B cell (primary cell): ENCODE results near the gene MAP3K14. TPM values are rescaled to one million over a fixed set of nuclear protein-coding genes. Genes with fewer than 3 reads are reported as not detected.

Source experiments
- ATAC-seq: fragments of 200-7000 bp; cut with Tn5 transposase; one replicate; pipeline ENCODE4 v1.10.0; 2021; ENCODE audit warnings: low read depth, mild to moderate bottlenecking, moderate number of reproducible peaks, moderate library complexity
- CTCF ChIA-PET: fragments of 350-600 bp; sonication (Branson Sonifier 250); formaldehyde crosslinking; loops from one replicate; lab custom pipeline; 2021; ENCODE audit warnings: antibody characterized with exemption, inconsistent platforms; lab: Charles Lee
- POLR2A ChIA-PET: fragments of 350-600 bp; sonication (Branson Sonifier 250); formaldehyde crosslinking; loops from one replicate; lab custom pipeline; 2021; ENCODE audit warnings: antibody characterized with exemption; lab: Charles Lee
- DNase-seq: peaks from one replicate; pipeline ENCODE4 v3.0.0; 2013
- H2AFZ ChIP-seq: 2 replicates; pipeline ENCODE4 v1.6.1; 2012; ENCODE audit warnings: mild to moderate bottlenecking, low read depth, low read length; ENCODE audit not compliant: insufficient read depth, poor library complexity, severe bottlenecking
- H3K27ac ChIP-seq, 2 donors: 1 replicate in 1 of 2; 2 replicates in 1 of 2; pipeline ENCODE4 v1.5.1; 2012 to 2013; ENCODE audit warnings: low read length in 2 of 2, mild to moderate bottlenecking in 2 of 2, moderate library complexity in 1 of 2
- H3K27me3 ChIP-seq, 4 experiments: fragments of 200-600 bp in 1 of 4; sonication (generic) in 1 of 4; replicated peaks in 1 of 4; 1 replicate in 2 of 4; 2 replicates in 2 of 4; pipeline versions ENCODE4 v1.6.1 to v1.7.0; 2013 to 2016; ENCODE audit warnings: low read length in 3 of 4, mild to moderate bottlenecking in 2 of 4, mixed read lengths in 1 of 4, moderate library complexity in 1 of 4; ENCODE audit not compliant: insufficient read depth in 4 of 4, control insufficient read depth in 3 of 4; ENCODE audit errors: control extremely low read depth in 1 of 4
- H3K36me3 ChIP-seq, 2 experiments: replicated peaks in 1 of 2; 1 replicate in 1 of 2; 2 replicates in 1 of 2; pipeline versions ENCODE4 v1.6.1 to v1.7.1; 2013; ENCODE audit warnings: low read length in 1 of 2; ENCODE audit not compliant: insufficient read depth in 2 of 2, control insufficient read depth in 1 of 2; ENCODE audit errors: control extremely low read depth in 1 of 2, extremely low read depth in 1 of 2
- H3K4me1 ChIP-seq, 2 donors: fragments of 200-600 bp in 1 of 2; sonication (generic) in 1 of 2; 1 replicate in 1 of 2; 2 replicates in 1 of 2; pipeline versions ENCODE4 v1.5.1 to v1.6.1; 2013 to 2017; ENCODE audit warnings: low read length in 2 of 2; ENCODE audit not compliant: control insufficient read depth in 2 of 2, insufficient read depth in 2 of 2
- H3K4me2 ChIP-seq: replicated peaks from 2 replicates; pipeline ENCODE3; 2012; ENCODE audit warnings: mild to moderate bottlenecking, low read depth, low read length; ENCODE audit not compliant: poor library complexity, severe bottlenecking
- H3K4me3 ChIP-seq, 5 experiments: fragments of 200-600 bp in 1 of 5; sonication (generic) in 1 of 5; 1 replicate in 3 of 5; 2 replicates in 2 of 5; pipeline versions ENCODE4 v1.5.1 to v1.7.0; 2011 to 2016; ENCODE audit warnings: low read length in 4 of 5, mild to moderate bottlenecking in 4 of 5, low read depth in 2 of 5, control low read depth in 1 of 5, moderate library complexity in 1 of 5; ENCODE audit not compliant: insufficient read depth in 1 of 5; ENCODE audit errors: control extremely low read depth in 1 of 5, extremely low read depth in 1 of 5
- H3K79me2 ChIP-seq: fragments of 200-600 bp; sonication (generic); one replicate; pipeline ENCODE4 v1.6.0; 2016; ENCODE audit warnings: low read length; ENCODE audit not compliant: control insufficient read depth, insufficient read depth
- H3K9ac ChIP-seq: fragments of 200-600 bp; sonication (generic); 2 replicates; pipeline ENCODE4 v1.6.1; 2017; ENCODE audit warnings: mild to moderate bottlenecking, low read length, moderate library complexity
- H3K9me3 ChIP-seq, 3 donors: one replicate each; pipeline versions ENCODE4 v1.6.1 to v1.7.1; 2013; ENCODE audit warnings: low read length in 2 of 3; ENCODE audit not compliant: control insufficient read depth in 2 of 3, insufficient read depth in 1 of 3; ENCODE audit errors: control extremely low read depth in 1 of 3
- H4K20me1 ChIP-seq: 2 replicates; pipeline ENCODE4 v1.6.0; 2012; ENCODE audit warnings: mild to moderate bottlenecking, low read length; ENCODE audit not compliant: insufficient read depth, control insufficient read depth, poor library complexity, severe bottlenecking
- H3K27ac Mint-ChIP-seq: one replicate; pipeline ENCODE4 v1.8.0; 2021; ENCODE audit warnings: mixed read lengths
- H3K27me3 Mint-ChIP-seq: one replicate; pipeline ENCODE4 v1.8.0; 2021; ENCODE audit warnings: mixed read lengths
- H3K4me1 Mint-ChIP-seq: one replicate; pipeline ENCODE4 v1.8.0; 2021; ENCODE audit warnings: mixed read lengths
- H3K4me3 Mint-ChIP-seq: one replicate; pipeline ENCODE4 v1.8.0; 2021; ENCODE audit warnings: mixed read lengths
- H3K9me3 Mint-ChIP-seq: one replicate; pipeline ENCODE4 v1.8.0; 2022; ENCODE audit warnings: mixed read lengths; ENCODE audit not compliant: insufficient read depth
- CTCF ChIP-seq: fragments of 200-600 bp; IDR thresholded peaks from one replicate; pipeline ENCODE4 v1.8.0; 2022; ENCODE audit warnings: antibody characterized with exemption, mild to moderate bottlenecking
- EZH2 ChIP-seq: IDR thresholded peaks from 2 replicates; pipeline ENCODE4 v1.6.1; 2012; ENCODE audit warnings: borderline replicate concordance, low read depth, mild to moderate bottlenecking, moderate library complexity, low read length; ENCODE audit not compliant: insufficient read depth, poor library complexity, severe bottlenecking
- WGBS: methylation state at CpG from one replicate; pipeline ENCODE4 v1.1.5; 2013; ENCODE audit warnings: missing lambda C conversion rate; ENCODE audit not compliant: insufficient coverage; 5-methylcytosine and 5-hydroxymethylcytosine counted together
- intact Hi-C: fragments of 100-400 bp; cut with micrococcal nuclease; formaldehyde crosslinking; loops from one replicate; pipeline ENCODE4 v1.10.0; 2022
- polyA plus RNA-seq: library from polyadenylated mRNA; depleted of rRNA; stranded (reverse); fragments of >200 nt; gene quantifications from 2 replicates; pipeline ENCODE4 v1.2.3, GENCODE V29; 2012
- total RNA-seq, 2 donors: library from RNA; stranded (reverse); fragments of 120-200 nt in 1 of 2; gene quantifications; 1 replicate in 1 of 2; 2 replicates in 1 of 2; pipeline versions ENCODE4 v1.2.3 to v1.2.4, GENCODE V29; 2013 to 2022

Gene MAP3K14
- total and polyA plus RNA-seq, 2 donors (not counting 1 experiment from before 2014, with no cell fraction given) = 66.1 to 84.1 TPM

GRCh38 chr17:45338996-45339535, 22.2 kb upstream of the MAP3K14 start:
- Mint-ChIP-seq H3K4me3 (no peak overlapping the region), H3K27ac (no peak overlapping the region), H3K4me1 (peaks cover 12% of the 10 kb centered on the region), H3K27me3 (peaks cover 3% of the 10 kb centered on the region), H3K9me3 (no peaks in the 10 kb centered on the region)
- Histone ChIP-seq H3K36me3 (no peaks in the 10 kb centered on the region), H3K4me2 (no peak overlapping the region), H3K4me1 (peaks cover 6 to 8% of the 10 kb centered on the region in 2 donors), H3K4me3 (no peak overlapping the region), H3K27ac (no peak overlapping the region), H4K20me1 (no peaks in the 10 kb centered on the region), H2AFZ (no peak overlapping the region), H3K27me3 (peaks cover 0 to 4% (median 0%) of the 10 kb centered on the region in 4 experiments), H3K9ac (no peak overlapping the region), H3K9me3 (no peaks in the 10 kb centered on the region), H3K79me2 (no peaks in the 10 kb centered on the region)
- DNase-seq (no peak), ATAC-seq (no peak)
- intact Hi-C loops = no loop called here
- WGBS = 49% methylated on average over 7 of the region's 8 CpGs
- POLR2A ChIA-PET = no interaction called here
- TF ChIP-seq CTCF (no peak), EZH2 (no peak)
- CTCF ChIA-PET = interaction anchor here (0.6 to 1.2 kb wide), 2 partner anchors 62 to 709 kb away, joined by 3 read pairs; no protein-coding TSS in a partner anchor

- CTCF ChIA-PET = interaction anchor here (1.0 to 1.2 kb wide), 2 partner anchors 47 to 61 kb away, joined by 3 to 4 read pairs; no protein-coding TSS in a partner anchor
- H3K4me1 ChIP-seq = peaks cover 15 to 17% of the 10 kb centered on the region in 2 donors
- intact Hi-C loops = no loop called here
- H3K27me3 ChIP-seq = no peaks in the 10 kb centered on the region
- ATAC-seq (no peak), DNase-seq (no peak)
- H3K9ac ChIP-seq = no peak overlapping the region
- H3K36me3 ChIP-seq = no peaks in the 10 kb centered on the region
- no peak overlapping the region for H3K4me2 ChIP-seq
- H2AFZ ChIP-seq = no peak overlapping the region
- Mint-ChIP-seq H3K4me1 (peaks cover 20% of the 10 kb centered on the region), H3K27ac (no peak overlapping the region), H3K27me3 (peaks cover 3% of the 10 kb centered on the region), H3K4me3 (no peak overlapping the region), H3K9me3 (no peaks in the 10 kb centered on the region)
- H4K20me1 ChIP-seq = no peaks in the 10 kb centered on the region
- POLR2A ChIA-PET = interaction anchor here (0.6 kb wide), 2 partner anchors 30 to 61 kb away, joined by 3 to 4 read pairs; no protein-coding TSS in a partner anchor
- H3K27ac ChIP-seq = no peak overlapping the region
- H3K4me3 ChIP-seq = no peak overlapping the region
- WGBS = 98% methylated on average over 12 of the region's 15 CpGs
- TF ChIP-seq CTCF (no peak), EZH2 (no peak)
- H3K9me3 ChIP-seq = no peaks in the 10 kb centered on the region
- no peaks in the 10 kb centered on the region for H3K79me2 ChIP-seq
These were observed 21.4 kb upstream of the MAP3K14 start for GRCh38 chr17:45338023-45338781.
